Esophagus squamous epithelium (tissue), 5 donors: Measurements from ENCODE around the gene COL1A1. TPM values are rescaled to one million over a fixed set of nuclear protein-coding genes. Genes with fewer than 3 reads are reported as not detected.

Source experiments
- DNase-seq: peaks from one replicate; lab custom pipeline; 2025; lab: John Stamatoyannopoulos, UW
- H3K27ac ChIP-seq, 4 donors: fragments of 200-600 bp; sonication (generic); one replicate each; pipeline ENCODE4 v1.5.1; 2016 to 2019; ENCODE audit warnings: mild to moderate bottlenecking in 1 of 4
- H3K27me3 ChIP-seq, 4 donors: fragments of 200-600 bp; sonication (generic); 1 replicate in 3 of 4; 2 replicates in 1 of 4; pipeline versions ENCODE4 v1.5.1 to v1.6.0; 2017 to 2021; ENCODE audit warnings: antibody characterized with exemption in 1 of 4
- H3K36me3 ChIP-seq, 3 donors: fragments of 200-600 bp; sonication (generic); one replicate each; pipeline ENCODE4 v1.5.1; 2016 to 2019
- H3K4me1 ChIP-seq, 3 donors: fragments of 200-600 bp; sonication (generic); one replicate each; pipeline ENCODE4 v1.5.1; 2017 to 2019
- H3K4me3 ChIP-seq, 4 donors: fragments of 200-600 bp; sonication (generic); 1 replicate in 3 of 4; 2 replicates in 1 of 4; pipeline ENCODE4 v1.5.1; 2016 to 2019; ENCODE audit warnings: mild to moderate bottlenecking in 2 of 4, moderate library complexity in 1 of 4
- H3K9me3 ChIP-seq, 3 donors: fragments of 200-600 bp; sonication (generic); one replicate each; pipeline ENCODE4 v1.5.1; 2016 to 2019
- CTCF ChIP-seq, 6 experiments: fragments of 450-650 bp in 4 of 6; fragments of 200-600 bp in 2 of 6; sonication (generic) in 2 of 6; IDR thresholded peaks; one replicate each; pipeline ENCODE4 v1.5.1; 2016 to 2019; ENCODE audit warnings: antibody characterized with exemption in 6 of 6, mild to moderate bottlenecking in 4 of 6, moderate library complexity in 4 of 6
- POLR2A ChIP-seq, 4 donors: fragments of 450-650 bp; IDR thresholded peaks; one replicate each; pipeline ENCODE4 v1.6.1; 2017; ENCODE audit warnings: antibody characterized with exemption in 4 of 4, mild to moderate bottlenecking in 4 of 4, moderate library complexity in 3 of 4
- whole genome bisulfite sequencing, 2 donors: methylation state at CpG; one replicate each; pipeline ENCODE4 v1.1.5; 2018; 5-methylcytosine and 5-hydroxymethylcytosine counted together
- intact Hi-C: fragments of 100-400 bp; cut with DNase I; formaldehyde crosslinking; loops from one replicate; pipeline ENCODE4 v1.15.0; 2022
- total RNA-seq, 4 donors: library from RNA; depleted of rRNA; stranded (reverse); fragments of >200 nt; gene quantifications; one replicate each; pipeline ENCODE4 v1.1.0, GENCODE V29; 2016
- donor health status: DM: yes; HTN: yes; CAD: no.

The COL1A1 gene
- total RNA-seq, 4 donors from 2014 or later, result 12.4 to 20.8 (median 19.7) TPM

- Histone ChIP-seq H3K9me3 (no peaks in the 10 kb centered on the region), H3K4me3 (no peak overlapping the region), H3K36me3 (peaks cover 4 to 99% (median 7%) of the 10 kb centered on the region in 3 donors), H3K27ac (peak overlapping the region in 3 of 4 donors; percentile 30 to 46 (median 36)), H3K4me1 (peaks cover 0 to 25% (median 0%) of the 10 kb centered on the region in 3 donors), H3K27me3 (no peaks in the 10 kb centered on the region)
- no peak for DNase-seq
- TF ChIP-seq POLR2A (IDR thresholded peaks at IDR 0.05) (no peak), CTCF (IDR thresholded peaks at IDR 0.05) (no peak)
- intact Hi-C loops, result no loop called here
- WGBS, 2 donors, result 76 to 83% methylated on average over 8 of the region's 8 CpGs
Observed at GRCh38 chr17:50190293-50190602, 11.2 kb downstream of the COL1A1 start.

GRCh38 chr17:50189550-50190292 lies 11.7 kb downstream of the COL1A1 start:
- TF ChIP-seq CTCF (IDR thresholded peaks at IDR 0.05) (no peak), POLR2A (IDR thresholded peaks at IDR 0.05) (no peak)
- Histone ChIP-seq H3K4me1 (peaks cover 2 to 26% (median 4%) of the 10 kb centered on the region in 3 donors), H3K27me3 (no peaks in the 10 kb centered on the region), H3K27ac (peak overlapping the region in 3 of 4 donors; percentile 6 to 46 (median 36)), H3K4me3 (no peak overlapping the region), H3K9me3 (no peaks in the 10 kb centered on the region), H3K36me3 (peaks cover 4 to 94% (median 7%) of the 10 kb centered on the region in 3 donors)
- intact Hi-C loops, result no loop called here
- DNase-seq, result no peak
- WGBS, 2 donors, result 82 to 86% methylated on average over 9 of the region's 20 CpGs

- H3K4me1 ChIP-seq, result peaks cover 9 to 33% (median 9%) of the 10 kb centered on the region in 3 donors
- WGBS, 2 donors, result 75% methylated on average over 2 of the region's 11 CpGs
- peaks cover 4 to 87% (median 7%) of the 10 kb centered on the region in 3 donors for H3K36me3 ChIP-seq
- peak overlapping the region in 3 of 4 donors; percentile 6 to 51 (median 46) for H3K27ac ChIP-seq
- no peaks in the 10 kb centered on the region for H3K27me3 ChIP-seq
- no peaks in the 10 kb centered on the region for H3K9me3 ChIP-seq
- no peak overlapping the region for H3K4me3 ChIP-seq
- intact Hi-C loops, result no loop called here
- TF ChIP-seq CTCF (IDR thresholded peaks at IDR 0.05) (no peak), POLR2A (IDR thresholded peaks at IDR 0.05) (no peak)
- DNase-seq, result no peak
Observed at GRCh38 chr17:50188921-50189549, 12.4 kb downstream of the COL1A1 start.

- Histone ChIP-seq H3K27me3 (no peaks in the 10 kb centered on the region), H3K9me3 (no peaks in the 10 kb centered on the region), H3K4me3 (no peak overlapping the region), H3K27ac (peak overlapping the region in 2 of 4 donors; percentile 46 to 51), H3K4me1 (peaks cover 9 to 38% (median 15%) of the 10 kb centered on the region in 3 donors), H3K36me3 (peaks cover 4 to 82% (median 7%) of the 10 kb centered on the region in 3 donors)
- intact Hi-C loops, result no loop called here
- DNase-seq, result no peak
- TF ChIP-seq POLR2A (IDR thresholded peaks at IDR 0.05) (no peak), CTCF (IDR thresholded peaks at IDR 0.05) (no peak)
- 85% methylated on average over 10 of the region's 13 CpGs; no CpG with 5 or more reads in 1 of the 2 donors for WGBS, 2 donors
Observed at GRCh38 chr17:50188531-50188920, 12.9 kb downstream of the COL1A1 start.
